NCI-H524 treated with DMSO at 0.1 percent for 48 hours (cell line): ENCODE data around the gene TAF11L13.

Experiments
- DNase-seq: peaks from one replicate; lab custom pipeline; 2025; lab: John Stamatoyannopoulos, UW

Gene TAF11L13

DNA sequence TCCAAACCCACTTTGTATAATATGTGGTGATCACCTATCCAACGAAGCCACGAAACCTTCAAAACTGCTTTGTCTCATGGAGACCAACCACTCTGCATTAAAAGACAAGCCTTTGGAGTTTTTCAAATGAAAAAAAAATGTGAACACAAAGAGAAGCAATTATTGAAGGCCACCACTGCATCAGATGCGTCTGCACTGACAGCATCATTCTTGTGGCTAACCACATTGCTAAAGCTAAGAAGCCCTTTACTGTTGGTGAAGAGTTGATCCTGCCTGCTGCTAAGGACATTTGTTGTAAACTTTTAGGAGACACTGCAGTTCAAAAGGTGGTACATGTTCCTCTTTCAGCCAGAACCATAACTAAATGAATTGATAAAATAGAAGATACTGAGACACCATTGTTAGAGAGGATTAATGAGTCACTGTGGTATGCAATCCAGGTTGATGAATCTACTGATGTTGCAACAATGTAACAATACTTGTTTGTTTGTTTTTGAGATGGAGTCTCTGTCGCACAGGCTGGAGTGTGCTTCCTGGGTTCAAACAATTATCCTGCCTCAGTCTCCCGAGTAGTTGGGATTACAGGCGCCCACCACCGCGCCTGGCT, 47.8 kb downstream of the TAF11L13 start:
- no peak for DNase-seq

DNA sequence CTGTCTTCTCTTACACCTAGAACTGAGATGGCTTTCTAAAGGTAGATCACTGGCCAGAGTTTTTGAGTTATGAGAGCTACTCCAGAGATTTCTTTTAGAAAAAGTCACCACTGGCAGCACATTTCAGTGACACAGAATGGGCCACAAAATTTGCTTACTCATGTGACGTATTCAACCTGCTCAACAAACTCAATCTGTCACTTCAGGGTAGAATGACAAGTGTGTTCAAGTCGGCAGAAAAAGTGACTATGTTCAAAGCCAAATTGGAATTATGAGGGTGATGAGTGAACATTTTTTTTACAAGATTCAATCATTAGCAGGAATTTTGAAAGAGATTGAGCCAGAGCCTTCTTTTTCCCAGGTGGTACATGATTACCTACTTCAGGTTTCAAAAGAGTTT, 48.8 kb downstream of the TAF11L13 start:
- DNase-seq, result no peak
